ENCODE results near the gene MC1R. TPM values are rescaled to one million over a fixed set of nuclear protein-coding genes. Genes with fewer than 3 reads are reported as not detected.
A peak's percentile ranks its signal among the peaks of the same experiment; 100 is the strongest.

Gene MC1R
- polyA plus RNA-seq (2011; rRNA removed) (7.4 and 8.0 TPM in 2 replicates), polyA plus RNA-seq (2017; fragmentation: RNase III; extraction: RNeasy Plus Mini Kit Qiagen cat#74134 plus additional on column Dnase treatment) (6.1 to 9.2 TPM (median 8.0 TPM) in 3 replicates), polyA minus RNA-seq (2011; rRNA and poly(A)+ RNA removed) (8.0 and 10.7 TPM in 2 replicates)
- polyA plus RNA-seq (2012; cell fraction: cytosol; rRNA removed) = 8.8 and 9.5 TPM in 2 replicates
- polyA plus RNA-seq (2012; cell fraction: nucleus; rRNA removed) = 44.8 and 58.2 TPM in 2 replicates

DNA sequence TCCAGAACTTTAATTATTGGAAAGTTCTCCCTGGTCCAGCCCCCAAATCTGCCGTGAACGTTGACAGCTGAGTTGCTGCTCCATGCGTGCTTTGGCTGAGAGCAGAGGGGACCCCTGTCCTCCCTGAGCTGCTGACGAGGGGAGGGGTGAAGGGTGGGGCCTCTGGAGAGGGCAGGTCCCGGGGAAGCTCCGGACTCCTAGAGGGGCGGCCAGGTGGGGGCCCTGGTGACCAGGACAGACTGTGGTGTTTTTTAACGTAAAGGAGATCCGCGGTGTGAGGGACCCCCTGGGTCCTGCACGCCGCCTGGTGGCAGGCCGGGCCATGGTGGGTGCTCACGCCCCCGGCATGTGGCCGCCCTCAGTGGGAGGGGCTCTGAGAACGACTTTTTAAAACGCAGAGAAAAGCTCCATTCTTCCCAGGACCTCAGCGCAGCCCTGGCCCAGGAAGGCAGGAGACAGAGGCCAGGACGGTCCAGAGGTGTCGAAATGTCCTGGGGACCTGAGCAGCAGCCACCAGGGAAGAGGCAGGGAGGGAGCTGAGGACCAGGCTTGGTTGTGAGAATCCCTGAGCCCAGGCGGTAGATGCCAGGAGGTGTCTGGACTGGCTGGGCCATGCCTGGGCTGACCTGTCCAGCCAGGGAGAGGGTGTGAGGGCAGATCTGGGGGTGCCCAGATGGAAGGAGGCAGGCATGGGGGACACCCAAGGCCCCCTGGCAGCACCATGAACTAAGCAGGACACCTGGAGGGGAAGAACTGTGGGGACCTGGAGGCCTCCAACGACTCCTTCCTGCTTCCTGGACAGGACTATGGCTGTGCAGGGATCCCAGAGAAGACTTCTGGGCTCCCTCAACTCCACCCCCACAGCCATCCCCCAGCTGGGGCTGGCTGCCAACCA, at the start of gene MC1R:
MC1R (plus strand) TSS at position 410 of the 895 bp plus-strand sequence; CDS start at position 807, 397 bp downstream.
- 14% methylated on average over 13 of the region's 23 CpGs for WGBS (ENCODE audit: missing lambda C conversion rate)
- ATAC-seq (peak; percentile 23 to 49), DNase-seq (ENCODE audit: low read depth in 1 of 2, low spot score in 1 of 2) (peak; percentile 51 to 67), FAIRE-seq (no peak)
- POLR2A ChIA-PET = interaction anchor here (1.0 to 1.2 kb wide), 4 partner anchors 9 to 45 kb away, joined by 3 to 8 read pairs (median 5); partner anchors contain the start of gene TCF25
- peak within 1 kb of the TSS; percentile 40 for H3K4me3 ChIP-seq
- CTCF ChIA-PET = interaction anchor here (0.6 to 11.8 kb wide), 12 partner anchors 9 to 213 kb away, joined by 3 to 109 read pairs (median 4); partner anchors contain the start of gene DEF8
- peak within 1 kb of the TSS; percentile 93 to 94 for H3K27ac ChIP-seq
- peaks cover 44% of the 10 kb centered on the region for H3K4me1 ChIP-seq
- H3K9me3 ChIP-seq = no peaks in the 10 kb centered on the region
- TF ChIP-seq GATA3 (IDR thresholded peaks at IDR 0.05; ENCODE audit: borderline replicate concordance) (peak; percentile 22; the same call in 1 of the 2 replicates), TFCP2L1 (CRISPR knock-in tag; IDR thresholded peaks at IDR 0.05) (no peak; the same call in 1 of the 2 replicates), FOXS1 (CRISPR knock-in tag; IDR thresholded peaks at IDR 0.05) (no peak), HOXA7 (CRISPR knock-in tag; IDR thresholded peaks at IDR 0.05) (no peak), MYC (IDR thresholded peaks at IDR 0.05; ENCODE audit: borderline replicate concordance, low read length) (peak; percentile 39; the same call in 1 of the 2 replicates), POLR2AphosphoS2 (conservative IDR thresholded peaks at IDR 0.05; ENCODE audit: low read length) (0 out of 2 replicates have a peak, but pooled peaks have one; percentile 75), POLR2A (IDR thresholded peaks at IDR 0.05; ENCODE audit: low read length) (peak; percentile 45)
- TF ChIP-seq, protein P1, sequence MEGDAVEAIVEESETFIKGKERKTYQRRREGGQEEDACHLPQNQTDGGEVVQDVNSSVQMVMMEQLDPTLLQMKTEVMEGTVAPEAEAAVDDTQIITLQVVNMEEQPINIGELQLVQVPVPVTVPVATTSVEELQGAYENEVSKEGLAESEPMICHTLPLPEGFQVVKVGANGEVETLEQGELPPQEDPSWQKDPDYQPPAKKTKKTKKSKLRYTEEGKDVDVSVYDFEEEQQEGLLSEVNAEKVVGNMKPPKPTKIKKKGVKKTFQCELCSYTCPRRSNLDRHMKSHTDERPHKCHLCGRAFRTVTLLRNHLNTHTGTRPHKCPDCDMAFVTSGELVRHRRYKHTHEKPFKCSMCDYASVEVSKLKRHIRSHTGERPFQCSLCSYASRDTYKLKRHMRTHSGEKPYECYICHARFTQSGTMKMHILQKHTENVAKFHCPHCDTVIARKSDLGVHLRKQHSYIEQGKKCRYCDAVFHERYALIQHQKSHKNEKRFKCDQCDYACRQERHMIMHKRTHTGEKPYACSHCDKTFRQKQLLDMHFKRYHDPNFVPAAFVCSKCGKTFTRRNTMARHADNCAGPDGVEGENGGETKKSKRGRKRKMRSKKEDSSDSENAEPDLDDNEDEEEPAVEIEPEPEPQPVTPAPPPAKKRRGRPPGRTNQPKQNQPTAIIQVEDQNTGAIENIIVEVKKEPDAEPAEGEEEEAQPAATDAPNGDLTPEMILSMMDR (IDR thresholded peaks at IDR 0.05) = peak; percentile 43; the same call in 2 of the 3 replicates
- peak within 1 kb of the TSS; percentile 91 for H3K4me2 ChIP-seq

DNA sequence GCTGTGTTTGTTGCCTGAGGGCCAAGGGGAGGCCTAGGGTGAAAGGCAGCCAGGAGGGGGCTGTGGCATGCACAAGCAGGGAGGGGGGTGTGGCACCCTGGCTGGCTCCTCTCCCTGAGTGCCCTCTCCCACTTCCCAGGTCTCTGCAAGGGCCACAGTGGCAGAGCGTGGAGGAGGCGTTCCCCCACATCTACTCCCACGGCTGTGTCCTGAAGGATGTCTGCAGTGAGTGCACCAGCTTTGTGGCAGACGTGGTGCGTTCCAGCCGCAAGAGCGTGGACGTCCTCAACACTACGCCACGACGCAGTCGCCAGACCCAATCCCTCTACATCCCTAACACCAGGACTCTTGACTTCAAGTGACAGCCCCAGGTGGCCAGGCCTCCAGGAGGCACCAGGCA, 48.8 kb upstream of the MC1R start:
- Histone ChIP-seq H3K4me1 (peaks cover 11% of the 10 kb centered on the region; the same call in 1 of the 3 replicates), H3K4me2 (no peak overlapping the region), H3K27ac (no peak overlapping the region), H3K4me3 (no peak overlapping the region), H3K9me3 (peaks cover 14% of the 10 kb centered on the region)
- CTCF ChIA-PET = interaction anchor here (0.8 to 5.7 kb wide), 2 partner anchors 8 to 43 kb away, joined by 3 to 79 read pairs; no protein-coding TSS in a partner anchor
- DNase-seq (ENCODE audit: low read depth in 1 of 2, low spot score in 1 of 2) (no peak), FAIRE-seq (no peak), ATAC-seq (no peak)
- WGBS (ENCODE audit: missing lambda C conversion rate) = 95% methylated on average over 12 of the region's 12 CpGs
- POLR2A ChIA-PET = no interaction called here
- TF ChIP-seq, protein P2, sequence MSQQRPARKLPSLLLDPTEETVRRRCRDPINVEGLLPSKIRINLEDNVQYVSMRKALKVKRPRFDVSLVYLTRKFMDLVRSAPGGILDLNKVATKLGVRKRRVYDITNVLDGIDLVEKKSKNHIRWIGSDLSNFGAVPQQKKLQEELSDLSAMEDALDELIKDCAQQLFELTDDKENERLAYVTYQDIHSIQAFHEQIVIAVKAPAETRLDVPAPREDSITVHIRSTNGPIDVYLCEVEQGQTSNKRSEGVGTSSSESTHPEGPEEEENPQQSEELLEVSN (IDR thresholded peaks at IDR 0.05; ENCODE audit: borderline replicate concordance, low read depth) = no peak
- TF ChIP-seq TP53 (CRISPR knock-in tag; IDR thresholded peaks at IDR 0.05) (no peak), CHD2 (IDR thresholded peaks at IDR 0.05; ENCODE audit: low read length, partially characterized antibody) (no peak), RARB (CRISPR knock-in tag; IDR thresholded peaks at IDR 0.05) (no peak), RNF2 (IDR thresholded peaks at IDR 0.05; ENCODE audit: borderline replicate concordance, low read depth) (no peak), ZC3H11A (IDR thresholded peaks at IDR 0.05) (no peak), CEBPB (IDR thresholded peaks at IDR 0.05) (no peak), KDM1A (IDR thresholded peaks at IDR 0.05; ENCODE audit: low read depth) (no peak), HDAC2 (IDR thresholded peaks at IDR 0.05) (no peak), FOXS1 (CRISPR knock-in tag; IDR thresholded peaks at IDR 0.05) (no peak), POLR2AphosphoS2 (conservative IDR thresholded peaks at IDR 0.05; ENCODE audit: low read length) (no peak), FOSL2 (IDR thresholded peaks at IDR 0.05) (no peak), FOSL2 (CRISPR knock-in tag; IDR thresholded peaks at IDR 0.05) (no peak), NR3C1 (IDR thresholded peaks at IDR 0.05) (no peak), GATA3 (IDR thresholded peaks at IDR 0.05; ENCODE audit: borderline replicate concordance) (no peak), PHF8 (IDR thresholded peaks at IDR 0.05; ENCODE audit: borderline replicate concordance, low read depth) (no peak), HOXB13 (CRISPR knock-in tag; IDR thresholded peaks at IDR 0.05; ENCODE audit: low read depth) (no peak), SREBF2 (IDR thresholded peaks at IDR 0.05) (no peak), ZNF302 (CRISPR knock-in tag; IDR thresholded peaks at IDR 0.05) (no peak)
- TF ChIP-seq, protein P3, sequence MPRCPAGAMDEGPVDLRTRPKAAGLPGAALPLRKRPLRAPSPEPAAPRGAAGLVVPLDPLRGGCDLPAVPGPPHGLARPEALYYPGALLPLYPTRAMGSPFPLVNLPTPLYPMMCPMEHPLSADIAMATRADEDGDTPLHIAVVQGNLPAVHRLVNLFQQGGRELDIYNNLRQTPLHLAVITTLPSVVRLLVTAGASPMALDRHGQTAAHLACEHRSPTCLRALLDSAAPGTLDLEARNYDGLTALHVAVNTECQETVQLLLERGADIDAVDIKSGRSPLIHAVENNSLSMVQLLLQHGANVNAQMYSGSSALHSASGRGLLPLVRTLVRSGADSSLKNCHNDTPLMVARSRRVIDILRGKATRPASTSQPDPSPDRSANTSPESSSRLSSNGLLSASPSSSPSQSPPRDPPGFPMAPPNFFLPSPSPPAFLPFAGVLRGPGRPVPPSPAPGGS (IDR thresholded peaks at IDR 0.05) = no peak
- TF ChIP-seq, protein P4, sequence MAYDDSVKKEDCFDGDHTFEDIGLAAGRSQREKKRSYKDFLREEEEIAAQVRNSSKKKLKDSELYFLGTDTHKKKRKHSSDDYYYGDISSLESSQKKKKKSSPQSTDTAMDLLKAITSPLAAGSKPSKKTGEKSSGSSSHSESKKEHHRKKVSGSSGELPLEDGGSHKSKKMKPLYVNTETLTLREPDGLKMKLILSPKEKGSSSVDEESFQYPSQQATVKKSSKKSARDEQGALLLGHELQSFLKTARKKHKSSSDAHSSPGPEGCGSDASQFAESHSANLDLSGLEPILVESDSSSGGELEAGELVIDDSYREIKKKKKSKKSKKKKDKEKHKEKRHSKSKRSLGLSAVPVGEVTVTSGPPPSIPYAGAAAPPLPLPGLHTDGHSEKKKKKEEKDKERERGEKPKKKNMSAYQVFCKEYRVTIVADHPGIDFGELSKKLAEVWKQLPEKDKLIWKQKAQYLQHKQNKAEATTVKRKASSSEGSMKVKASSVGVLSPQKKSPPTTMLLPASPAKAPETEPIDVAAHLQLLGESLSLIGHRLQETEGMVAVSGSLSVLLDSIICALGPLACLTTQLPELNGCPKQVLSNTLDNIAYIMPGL (CRISPR knock-in tag; IDR thresholded peaks at IDR 0.05; ENCODE audit: borderline replicate concordance) = no peak

All from A549 (cell line).